Measurements from ENCODE around the gene SYNJ2. TPM values are rescaled to one million over a fixed set of nuclear protein-coding genes. Genes with fewer than 3 reads are reported as not detected.

SYNJ2 gene
- total RNA-seq, 1 experiment from 2014 or later = 24.5 TPM

DNA sequence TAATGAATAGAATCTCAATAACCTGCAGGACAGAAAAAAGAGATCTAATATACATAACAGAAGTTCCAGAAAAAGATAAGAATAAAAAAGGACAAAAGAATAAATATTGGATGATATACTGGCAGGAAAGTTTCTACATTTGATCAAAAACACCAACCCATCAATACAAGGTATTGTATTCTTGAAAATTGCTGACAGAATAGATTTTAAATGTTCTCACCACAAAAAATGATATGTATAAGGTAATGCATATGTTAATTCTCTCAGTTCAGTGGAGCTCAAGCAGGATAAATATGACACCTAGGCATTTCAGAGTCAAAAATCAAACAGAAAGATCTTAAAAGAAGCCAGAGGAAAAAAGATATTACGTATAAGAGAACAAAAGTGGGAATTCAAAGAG, 142.6 kb downstream of the SYNJ2 start:
- no peaks in the 10 kb centered on the region for H4K20me1 ChIP-seq (ENCODE audit: control insufficient read depth, insufficient read depth, insufficient read length)
- H3K27ac ChIP-seq (ENCODE audit: insufficient read length, low read depth, low read length) = no peak overlapping the region
- no peak overlapping the region for H3T11ph ChIP-seq (ENCODE audit: low read length)
- H2AFZ ChIP-seq (ENCODE audit: low read length) = no peak overlapping the region
- H4K8ac ChIP-seq (replicated peaks; ENCODE audit: insufficient read length, low read depth, low read length) = no peak overlapping the region
- H3K9me3 ChIP-seq (ENCODE audit: control insufficient read depth, low read depth, low read length) = no peaks in the 10 kb centered on the region
- H3K36me3 Mint-ChIP-seq (ENCODE audit: insufficient read depth in 1 of 3, low read depth in 3 of 3) = peaks cover 2 to 12% (median 5%) of the 10 kb centered on the region in 3 experiments; a peak in 5 of 7 replicates
- H3K4ac ChIP-seq (ENCODE audit: low read depth, low read length) = no peak overlapping the region
- no peak overlapping the region for H3K14ac ChIP-seq (ENCODE audit: insufficient read depth, low read length)
- H3K9me3 Mint-ChIP-seq = no peaks in the 10 kb centered on the region
- no peak overlapping the region for H2BK20ac ChIP-seq (ENCODE audit: low read depth, low read length, poor library complexity, severe bottlenecking)
- no peaks in the 10 kb centered on the region for H3K27me3 Mint-ChIP-seq (ENCODE audit: low read depth)
- no peak overlapping the region for H3K27ac Mint-ChIP-seq
- H3K79me1 ChIP-seq (ENCODE audit: insufficient read depth, low read depth, low read length, poor library complexity, severe bottlenecking) = no peaks in the 10 kb centered on the region
- no peak overlapping the region for H2BK120ac ChIP-seq (ENCODE audit: low read depth, low read length, poor library complexity, severe bottlenecking)
- no peak overlapping the region for H2BK15ac ChIP-seq (ENCODE audit: low read depth, low read length)
- H3K23ac ChIP-seq (ENCODE audit: insufficient read length, low read depth, low read length) = no peak overlapping the region
- no peaks in the 10 kb centered on the region for H3K79me2 ChIP-seq (ENCODE audit: insufficient read depth, low read length)
- no peak overlapping the region for H3K18ac ChIP-seq (ENCODE audit: insufficient read length, low read depth, low read length)
- H3K4me1 Mint-ChIP-seq = 0 out of 4 replicates have a peak, but pooled peaks cover 0 to 2% of the 10 kb centered on the region in 2 experiments
- TF ChIP-seq, protein P1, sequence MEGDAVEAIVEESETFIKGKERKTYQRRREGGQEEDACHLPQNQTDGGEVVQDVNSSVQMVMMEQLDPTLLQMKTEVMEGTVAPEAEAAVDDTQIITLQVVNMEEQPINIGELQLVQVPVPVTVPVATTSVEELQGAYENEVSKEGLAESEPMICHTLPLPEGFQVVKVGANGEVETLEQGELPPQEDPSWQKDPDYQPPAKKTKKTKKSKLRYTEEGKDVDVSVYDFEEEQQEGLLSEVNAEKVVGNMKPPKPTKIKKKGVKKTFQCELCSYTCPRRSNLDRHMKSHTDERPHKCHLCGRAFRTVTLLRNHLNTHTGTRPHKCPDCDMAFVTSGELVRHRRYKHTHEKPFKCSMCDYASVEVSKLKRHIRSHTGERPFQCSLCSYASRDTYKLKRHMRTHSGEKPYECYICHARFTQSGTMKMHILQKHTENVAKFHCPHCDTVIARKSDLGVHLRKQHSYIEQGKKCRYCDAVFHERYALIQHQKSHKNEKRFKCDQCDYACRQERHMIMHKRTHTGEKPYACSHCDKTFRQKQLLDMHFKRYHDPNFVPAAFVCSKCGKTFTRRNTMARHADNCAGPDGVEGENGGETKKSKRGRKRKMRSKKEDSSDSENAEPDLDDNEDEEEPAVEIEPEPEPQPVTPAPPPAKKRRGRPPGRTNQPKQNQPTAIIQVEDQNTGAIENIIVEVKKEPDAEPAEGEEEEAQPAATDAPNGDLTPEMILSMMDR (conservative IDR thresholded peaks at IDR 0.05) = no peak
- no peak overlapping the region for H2AK5ac ChIP-seq (ENCODE audit: insufficient read length, low read length)
- no peak overlapping the region for H3K4me3 Mint-ChIP-seq
- no peak overlapping the region for H2BK12ac ChIP-seq (ENCODE audit: insufficient read length, low read depth, low read length)
- H4K5ac ChIP-seq (ENCODE audit: insufficient read length, low read depth, low read length) = no peak overlapping the region
- no peaks in the 10 kb centered on the region for H3K23me2 ChIP-seq (ENCODE audit: insufficient read length, low read depth, low read length, poor library complexity, severe bottlenecking)
- no peak overlapping the region for H3K9ac ChIP-seq (ENCODE audit: extremely low read depth, insufficient read length, low read length)
- H3K4me2 ChIP-seq (ENCODE audit: insufficient read depth, insufficient read length, low read length) = no peak overlapping the region
- H2BK5ac ChIP-seq (ENCODE audit: insufficient read length, low read length) = no peak overlapping the region
- H3K27me3 ChIP-seq (ENCODE audit: insufficient read depth, low read length) = no peaks in the 10 kb centered on the region
- H4K91ac ChIP-seq (ENCODE audit: insufficient read length, low read depth, low read length) = no peak overlapping the region
- no CpG with 5 or more reads among the region's 1 CpG for WGBS (ENCODE audit: extremely low coverage, insufficient read length, low lambda C conversion rate)
- H3K4me1 ChIP-seq (ENCODE audit: insufficient read depth, low read length) = no peaks in the 10 kb centered on the region
- no peak for DNase-seq
- no peak overlapping the region for H3K56ac ChIP-seq (ENCODE audit: insufficient read length, low read depth, low read length)
